Mucosa of rectum (tissue), 2 donors: Measurements from ENCODE around the gene EIF4G1.

Experiments used
- H3K27ac ChIP-seq, 2 donors: one replicate each; pipeline ENCODE4 v1.7.0; 2013; ENCODE audit warnings: inconsistent platforms in 2 of 2, low read depth in 2 of 2, low read length in 2 of 2
- H3K27me3 ChIP-seq, 2 donors: one replicate each; pipeline ENCODE4 v1.7.0; 2013; ENCODE audit warnings: low read length in 2 of 2; ENCODE audit not compliant: control insufficient read depth in 2 of 2, insufficient read depth in 2 of 2
- H3K36me3 ChIP-seq, 2 donors: one replicate each; pipeline ENCODE4 v1.7.0; 2013; ENCODE audit warnings: low read length in 2 of 2; ENCODE audit not compliant: control insufficient read depth in 2 of 2, insufficient read depth in 2 of 2
- H3K4me1 ChIP-seq, 2 donors: one replicate each; pipeline ENCODE4 v1.7.0; 2013; ENCODE audit warnings: low read length in 2 of 2, mild to moderate bottlenecking in 1 of 2; ENCODE audit not compliant: control insufficient read depth in 2 of 2, insufficient read depth in 2 of 2
- H3K4me3 ChIP-seq, 2 donors: one replicate each; pipeline ENCODE4 v1.7.0; 2013; ENCODE audit warnings: low read length in 2 of 2
- H3K9ac ChIP-seq, 2 donors: one replicate each; pipeline ENCODE4 v1.7.0; 2013; ENCODE audit warnings: low read length in 2 of 2, low read depth in 1 of 2, mild to moderate bottlenecking in 1 of 2
- H3K9me3 ChIP-seq, 2 donors: one replicate each; pipeline ENCODE4 v1.7.0; 2013; ENCODE audit warnings: low read length in 2 of 2; ENCODE audit not compliant: control insufficient read depth in 2 of 2
- donor health status: healthy.
- donor health status: Normal muscosa, but diverticular disease.

EIF4G1 gene

GRCh38 chr3:184317201-184317600 is 2.8 kb downstream of the EIF4G1 start:
- Histone ChIP-seq H3K27ac (no peak overlapping the region), H3K27me3 (no peaks in the 10 kb centered on the region), H3K4me3 (no peak overlapping the region), H3K36me3 (peaks cover 31 to 34% of the 10 kb centered on the region in 2 donors), H3K4me1 (peaks cover 35 to 39% of the 10 kb centered on the region in 2 donors), H3K9ac (peak overlapping the region in 1 of 2 donors; percentile 95), H3K9me3 (no peaks in the 10 kb centered on the region)

- H3K4me1 ChIP-seq, result peaks cover 35 to 39% of the 10 kb centered on the region in 2 donors
- H3K9me3 ChIP-seq, result no peaks in the 10 kb centered on the region
- no peak overlapping the region for H3K9ac ChIP-seq
- H3K4me3 ChIP-seq, result no peak overlapping the region
- peaks cover 60 to 61% of the 10 kb centered on the region in 2 donors for H3K36me3 ChIP-seq
- H3K27me3 ChIP-seq, result no peaks in the 10 kb centered on the region
- peak overlapping the region; percentile 83 to 87 for H3K27ac ChIP-seq
Observed at GRCh38 chr3:184320104-184320445, 5.7 kb downstream of the EIF4G1 start.

- no peaks in the 10 kb centered on the region for H3K27me3 ChIP-seq
- no peaks in the 10 kb centered on the region for H3K9me3 ChIP-seq
- no peak overlapping the region for H3K4me3 ChIP-seq
- H3K36me3 ChIP-seq, result peaks cover 75 to 77% of the 10 kb centered on the region in 2 donors
- H3K9ac ChIP-seq, result no peak overlapping the region
- no peak overlapping the region for H3K27ac ChIP-seq
- peaks cover 23 to 30% of the 10 kb centered on the region in 2 donors for H3K4me1 ChIP-seq
Observed at GRCh38 chr3:184321666-184322065, 7.3 kb downstream of the EIF4G1 start.

GRCh38 chr3:184322731-184323487 is 8.5 kb downstream of the EIF4G1 start:
- Histone ChIP-seq H3K36me3 (peaks cover 77 to 80% of the 10 kb centered on the region in 2 donors), H3K4me3 (no peak overlapping the region), H3K9me3 (no peaks in the 10 kb centered on the region), H3K4me1 (peaks cover 12 to 18% of the 10 kb centered on the region in 2 donors), H3K27me3 (no peaks in the 10 kb centered on the region), H3K9ac (no peak overlapping the region), H3K27ac (no peak overlapping the region)

- H3K36me3 ChIP-seq, result peaks cover 83 to 85% of the 10 kb centered on the region in 2 donors
- H3K4me1 ChIP-seq, result peaks cover 12 to 16% of the 10 kb centered on the region in 2 donors
- H3K9ac ChIP-seq, result no peak overlapping the region
- H3K9me3 ChIP-seq, result no peaks in the 10 kb centered on the region
- no peak overlapping the region for H3K27ac ChIP-seq
- H3K4me3 ChIP-seq, result no peak overlapping the region
- H3K27me3 ChIP-seq, result no peaks in the 10 kb centered on the region
Observed at GRCh38 chr3:184323696-184324095, 9.3 kb downstream of the EIF4G1 start.

GRCh38 chr3:184325269-184325668 is 10.9 kb downstream of the EIF4G1 start:
- peaks cover 2 to 3% of the 10 kb centered on the region in 2 donors for H3K4me1 ChIP-seq
- H3K27ac ChIP-seq, result no peak overlapping the region
- no peaks in the 10 kb centered on the region for H3K27me3 ChIP-seq
- H3K9me3 ChIP-seq, result no peaks in the 10 kb centered on the region
- H3K9ac ChIP-seq, result no peak overlapping the region
- H3K4me3 ChIP-seq, result no peak overlapping the region
- peaks cover 91 to 94% of the 10 kb centered on the region in 2 donors for H3K36me3 ChIP-seq

DNA sequence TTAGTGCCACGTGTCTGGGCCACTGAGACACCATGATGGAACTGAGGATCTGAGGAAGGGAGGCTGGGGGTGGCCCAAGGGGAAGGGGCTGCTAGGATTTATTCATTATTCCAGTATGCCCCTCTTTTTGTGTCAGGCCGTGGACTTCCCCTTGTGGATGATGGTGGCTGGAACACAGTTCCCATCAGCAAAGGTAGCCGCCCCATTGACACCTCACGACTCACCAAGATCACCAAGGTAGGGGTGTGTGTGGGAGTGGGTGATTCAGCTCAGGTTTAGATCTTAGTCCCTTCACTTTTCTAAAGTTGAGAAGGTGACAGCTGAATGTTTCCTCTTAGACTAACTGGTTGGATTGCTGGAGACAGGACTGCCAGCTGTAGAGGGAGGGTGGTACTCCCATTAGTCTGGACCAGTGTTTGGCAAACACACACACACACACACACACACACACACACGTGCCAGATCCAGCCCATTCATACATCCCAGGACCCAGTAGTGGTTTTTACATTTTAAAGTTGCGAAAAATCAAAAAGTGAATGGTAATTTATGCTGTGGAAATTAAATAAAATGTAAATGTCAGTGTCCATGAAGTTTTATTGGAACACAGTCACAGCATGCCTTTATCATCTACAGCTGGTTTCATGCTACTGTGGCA is 11.4 kb downstream of the EIF4G1 start:
- H3K4me3 ChIP-seq, result no peak overlapping the region
- H3K9ac ChIP-seq, result no peak overlapping the region

DNA sequence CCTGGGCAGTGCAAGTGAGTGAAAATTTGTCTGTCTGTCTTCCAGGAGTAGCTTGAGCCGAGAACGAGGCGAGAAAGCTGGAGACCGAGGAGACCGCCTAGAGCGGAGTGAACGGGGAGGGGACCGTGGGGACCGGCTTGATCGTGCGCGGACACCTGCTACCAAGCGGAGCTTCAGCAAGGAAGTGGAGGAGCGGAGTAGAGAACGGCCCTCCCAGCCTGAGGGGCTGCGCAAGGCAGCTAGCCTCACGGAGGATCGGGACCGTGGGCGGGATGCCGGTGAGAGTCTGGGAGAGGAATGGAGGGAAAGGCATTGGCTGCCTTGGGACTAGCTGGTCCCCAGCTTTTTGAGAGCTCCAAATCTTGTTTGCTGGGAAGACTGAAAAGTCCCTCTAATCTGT is 12.8 kb downstream of the EIF4G1 start:
- Histone ChIP-seq H3K4me1 (no peaks in the 10 kb centered on the region), H3K4me3 (no peak overlapping the region), H3K9me3 (no peaks in the 10 kb centered on the region), H3K36me3 (peaks cover 88 to 93% of the 10 kb centered on the region in 2 donors), H3K9ac (no peak overlapping the region), H3K27ac (no peak overlapping the region), H3K27me3 (no peaks in the 10 kb centered on the region)

More for the DNA sequence above, 11.4 kb downstream of the EIF4G1 start:
- Histone ChIP-seq H3K27me3 (no peaks in the 10 kb centered on the region), H3K9me3 (no peaks in the 10 kb centered on the region), H3K4me1 (no peaks in the 10 kb centered on the region), H3K36me3 (peaks cover 88 to 93% of the 10 kb centered on the region in 2 donors), H3K27ac (no peak overlapping the region)

- Histone ChIP-seq H3K4me1 (no peaks in the 10 kb centered on the region), H3K9me3 (no peaks in the 10 kb centered on the region), H3K36me3 (peaks cover 87 to 93% of the 10 kb centered on the region in 2 donors), H3K27me3 (no peaks in the 10 kb centered on the region), H3K9ac (no peak overlapping the region), H3K4me3 (no peak overlapping the region), H3K27ac (no peak overlapping the region)
Observed at GRCh38 chr3:184328516-184328915, 14.1 kb downstream of the EIF4G1 start.

- Histone ChIP-seq H3K4me3 (no peak overlapping the region), H3K9ac (no peak overlapping the region), H3K36me3 (peaks cover 58 to 69% of the 10 kb centered on the region in 2 donors), H3K27ac (no peak overlapping the region), H3K9me3 (no peaks in the 10 kb centered on the region), H3K4me1 (peaks cover 16 to 18% of the 10 kb centered on the region in 2 donors), H3K27me3 (no peaks in the 10 kb centered on the region)
Observed at GRCh38 chr3:184332370-184333090, 18.1 kb downstream of the EIF4G1 start.
